WTC11 (cell line): ENCODE measurements around the gene COL4A1. TPM values are rescaled to one million over a fixed set of nuclear protein-coding genes. Genes with fewer than 3 reads are reported as not detected.

ENCODE experiments used
- ATAC-seq: fragments of 200-7000 bp; cut with Tn5 transposase; 2 replicates; pipeline ENCODE4 v1.10.0; 2021; ENCODE audit warnings: mild to moderate bottlenecking, moderate library complexity
- CTCF ChIA-PET: fragments of 300-600 bp; sonication (Branson Sonifier 250); formaldehyde crosslinking; loops from one replicate; lab custom pipeline; 2021; ENCODE audit warnings: antibody characterized with exemption; lab: Charles Lee
- POLR2A ChIA-PET: fragments of 350-600 bp; sonication (Branson Sonifier 250); formaldehyde crosslinking; loops from one replicate; lab custom pipeline; 2021; ENCODE audit warnings: antibody characterized with exemption; lab: Charles Lee
- DNase-seq: peaks from one replicate; pipeline ENCODE4 v3.0.0; 2021; ENCODE audit warnings: low spot score
- H3K27ac Mint-ChIP-seq: 2 replicates; pipeline ENCODE4 v1.8.0; 2021; ENCODE audit warnings: mixed read lengths
- H3K27me3 Mint-ChIP-seq: 2 replicates; pipeline ENCODE4 v1.8.0; 2021; ENCODE audit warnings: low read depth, mild to moderate bottlenecking, moderate library complexity, mixed read lengths
- H3K36me3 Mint-ChIP-seq: 2 replicates; pipeline ENCODE4 v1.8.0; 2021; ENCODE audit warnings: mixed read lengths
- H3K4me1 Mint-ChIP-seq: 2 replicates; pipeline ENCODE4 v1.8.0; 2022; ENCODE audit warnings: mixed read lengths
- H3K4me3 Mint-ChIP-seq: 2 replicates; pipeline ENCODE4 v1.8.0; 2021; ENCODE audit warnings: mild to moderate bottlenecking, moderate library complexity, mixed read lengths
- H3K9me3 Mint-ChIP-seq: 2 replicates; pipeline ENCODE4 v1.8.0; 2021; ENCODE audit warnings: mixed read lengths
- AFF4 ChIP-seq: sonication (generic); formaldehyde crosslinking; IDR thresholded peaks from 2 replicates; pipeline ENCODE4 v1.8.1; 2023; ENCODE audit warnings: mild to moderate bottlenecking, missing genetic modification reagents, borderline replicate concordance
- ATF1 ChIP-seq: sonication (generic); formaldehyde crosslinking; IDR thresholded peaks from 2 replicates; pipeline ENCODE4 v1.8.1; 2023; ENCODE audit warnings: mild to moderate bottlenecking, moderate library complexity, missing genetic modification reagents
- CREB1 ChIP-seq: sonication (generic); formaldehyde crosslinking; IDR thresholded peaks from 2 replicates; pipeline ENCODE4 v1.8.0; 2023; ENCODE audit warnings: mild to moderate bottlenecking, missing genetic modification reagents
- JAZF1 ChIP-seq: fragments of 250-450 bp; sonication (Bioruptor Pico); IDR thresholded peaks from 2 replicates; pipeline ENCODE4 v1.9.0; 2021; ENCODE audit warnings: moderate library complexity, mild to moderate bottlenecking, inconsistent platforms
- MYBL2 ChIP-seq: sonication (generic); formaldehyde crosslinking; IDR thresholded peaks from 2 replicates; pipeline ENCODE4 v1.8.1; 2023; ENCODE audit warnings: mild to moderate bottlenecking, moderate library complexity, missing genetic modification reagents
- NFATC4 ChIP-seq: fragments of 250-450 bp; sonication (Bioruptor Pico); IDR thresholded peaks from 2 replicates; pipeline ENCODE4 v1.9.0; 2021; ENCODE audit warnings: mild to moderate bottlenecking
- NFYB ChIP-seq: sonication (generic); formaldehyde crosslinking; conservative IDR thresholded peaks from 2 replicates; pipeline ENCODE4 v1.8.0; 2022; ENCODE audit warnings: low read depth, missing genetic modification reagents
- NR1H2 ChIP-seq: sonication (generic); formaldehyde crosslinking; IDR thresholded peaks from 2 replicates; pipeline ENCODE4 v1.9.0; 2021; ENCODE audit warnings: mild to moderate bottlenecking, moderate library complexity, missing genetic modification reagents
- NR2C2 ChIP-seq: sonication (generic); formaldehyde crosslinking; IDR thresholded peaks from 2 replicates; pipeline ENCODE4 v1.8.0; 2022; ENCODE audit warnings: mild to moderate bottlenecking, missing genetic modification reagents
- NR3C1 ChIP-seq: sonication (generic); formaldehyde crosslinking; conservative IDR thresholded peaks from 2 replicates; pipeline ENCODE4 v1.8.1; 2023; ENCODE audit warnings: low read depth, mild to moderate bottlenecking, missing genetic modification reagents
- STAT6 ChIP-seq: sonication (generic); formaldehyde crosslinking; conservative IDR thresholded peaks from 2 replicates; pipeline ENCODE4 v1.8.1; 2023; ENCODE audit warnings: mild to moderate bottlenecking, low read depth, missing genetic modification reagents, moderate library complexity
- TCF7 ChIP-seq: sonication (generic); formaldehyde crosslinking; IDR thresholded peaks from 2 replicates; pipeline ENCODE4 v1.8.0; 2022; ENCODE audit warnings: mild to moderate bottlenecking, low read depth, missing genetic modification reagents, moderate library complexity
- ZNF138 ChIP-seq: sonication (generic); formaldehyde crosslinking; conservative IDR thresholded peaks from 2 replicates; pipeline ENCODE4 v1.8.1; 2022; ENCODE audit warnings: mild to moderate bottlenecking, moderate library complexity, missing genetic modification reagents
- total RNA-seq: library from RNA; stranded (reverse); gene quantifications from 3 replicates; pipeline ENCODE4 v1.2.3, GENCODE V29; 2021
- TF ChIP-seq, protein P1 (sequence below): sonication (generic); formaldehyde crosslinking; IDR thresholded peaks from 2 replicates; pipeline ENCODE4 v1.8.0; 2022; ENCODE audit warnings: mild to moderate bottlenecking, missing genetic modification reagents
- TF ChIP-seq, protein P2 (sequence below): sonication (generic); formaldehyde crosslinking; IDR thresholded peaks from 2 replicates; pipeline ENCODE4 v1.8.0; 2022; ENCODE audit warnings: mild to moderate bottlenecking, missing genetic modification reagents
- TF ChIP-seq, protein P3 (sequence below): sonication (generic); formaldehyde crosslinking; IDR thresholded peaks from 2 replicates; pipeline ENCODE4 v1.8.1; 2023; ENCODE audit warnings: mild to moderate bottlenecking, missing genetic modification reagents

The COL4A1 gene
- total RNA-seq, 1 experiment from 2014 or later = 89.6 TPM

GRCh38 chr13:110197471-110197870 is 109.5 kb downstream of the COL4A1 start:
- TF ChIP-seq, protein P1, sequence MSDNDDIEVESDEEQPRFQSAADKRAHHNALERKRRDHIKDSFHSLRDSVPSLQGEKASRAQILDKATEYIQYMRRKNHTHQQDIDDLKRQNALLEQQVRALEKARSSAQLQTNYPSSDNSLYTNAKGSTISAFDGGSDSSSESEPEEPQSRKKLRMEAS (CRISPR knock-in tag) = no peak
- TF ChIP-seq JAZF1 (CRISPR knock-in tag) (no peak), STAT6 (no peak), TCF7 (CRISPR knock-in tag) (no peak), MYBL2 (CRISPR knock-in tag) (no peak), NR3C1 (CRISPR knock-in tag) (no peak)
- TF ChIP-seq, protein P2, sequence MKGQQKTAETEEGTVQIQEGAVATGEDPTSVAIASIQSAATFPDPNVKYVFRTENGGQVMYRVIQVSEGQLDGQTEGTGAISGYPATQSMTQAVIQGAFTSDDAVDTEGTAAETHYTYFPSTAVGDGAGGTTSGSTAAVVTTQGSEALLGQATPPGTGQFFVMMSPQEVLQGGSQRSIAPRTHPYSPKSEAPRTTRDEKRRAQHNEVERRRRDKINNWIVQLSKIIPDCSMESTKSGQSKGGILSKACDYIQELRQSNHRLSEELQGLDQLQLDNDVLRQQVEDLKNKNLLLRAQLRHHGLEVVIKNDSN = no peak
- Mint-ChIP-seq H3K27me3 (no peaks in the 10 kb centered on the region), H3K9me3 (no peaks in the 10 kb centered on the region), H3K36me3 (peaks cover 4% of the 10 kb centered on the region), H3K4me1 (no peaks in the 10 kb centered on the region), H3K27ac (no peak overlapping the region; the same call in 1 of the 2 replicates), H3K4me3 (no peak overlapping the region)
- ATAC-seq (no peak), DNase-seq (no peak)
- ChIA-PET CTCF (no interaction called here), POLR2A (no interaction called here)

DNA sequence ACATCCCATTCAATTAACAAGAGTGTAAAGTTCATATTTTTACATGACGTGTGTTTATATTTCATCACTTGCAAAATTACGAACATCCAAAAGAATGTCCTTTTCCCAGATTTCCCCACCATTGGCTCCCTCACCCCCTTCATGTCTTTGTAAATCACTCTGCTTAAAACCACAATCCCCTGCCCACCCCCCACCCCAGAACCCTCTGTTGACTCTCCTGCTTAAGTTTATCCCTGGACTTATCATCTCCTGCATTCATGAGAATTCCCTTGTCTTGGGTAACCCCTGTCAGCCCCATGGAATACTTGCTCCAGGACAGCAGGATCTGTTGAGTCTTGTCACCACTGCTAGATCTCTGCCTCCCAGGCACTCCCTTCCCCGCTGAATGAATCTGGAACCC is 109.9 kb downstream of the COL4A1 start:
- Mint-ChIP-seq H3K9me3 (no peaks in the 10 kb centered on the region), H3K4me1 (no peaks in the 10 kb centered on the region), H3K27ac (no peak overlapping the region), H3K4me3 (no peak overlapping the region), H3K27me3 (no peaks in the 10 kb centered on the region), H3K36me3 (peaks cover 4% of the 10 kb centered on the region)
- TF ChIP-seq NR2C2 (CRISPR knock-in tag) = no peak
- TF ChIP-seq, protein P3, sequence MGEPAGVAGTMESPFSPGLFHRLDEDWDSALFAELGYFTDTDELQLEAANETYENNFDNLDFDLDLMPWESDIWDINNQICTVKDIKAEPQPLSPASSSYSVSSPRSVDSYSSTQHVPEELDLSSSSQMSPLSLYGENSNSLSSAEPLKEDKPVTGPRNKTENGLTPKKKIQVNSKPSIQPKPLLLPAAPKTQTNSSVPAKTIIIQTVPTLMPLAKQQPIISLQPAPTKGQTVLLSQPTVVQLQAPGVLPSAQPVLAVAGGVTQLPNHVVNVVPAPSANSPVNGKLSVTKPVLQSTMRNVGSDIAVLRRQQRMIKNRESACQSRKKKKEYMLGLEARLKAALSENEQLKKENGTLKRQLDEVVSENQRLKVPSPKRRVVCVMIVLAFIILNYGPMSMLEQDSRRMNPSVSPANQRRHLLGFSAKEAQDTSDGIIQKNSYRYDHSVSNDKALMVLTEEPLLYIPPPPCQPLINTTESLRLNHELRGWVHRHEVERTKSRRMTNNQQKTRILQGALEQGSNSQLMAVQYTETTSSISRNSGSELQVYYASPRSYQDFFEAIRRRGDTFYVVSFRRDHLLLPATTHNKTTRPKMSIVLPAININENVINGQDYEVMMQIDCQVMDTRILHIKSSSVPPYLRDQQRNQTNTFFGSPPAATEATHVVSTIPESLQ (CRISPR knock-in tag) = no peak
- no peak for TF ChIP-seq CREB1 (CRISPR knock-in tag)
- no peak for TF ChIP-seq ZNF138 (CRISPR knock-in tag)
- no peak for TF ChIP-seq NR1H2 (CRISPR knock-in tag)
- no peak for TF ChIP-seq AFF4 (CRISPR knock-in tag)
- TF ChIP-seq NFYB (CRISPR knock-in tag) = no peak
- TF ChIP-seq ATF1 (CRISPR knock-in tag) = no peak
- TF ChIP-seq NFATC4 (CRISPR knock-in tag) = no peak
- no peak for ATAC-seq
- no peak for DNase-seq
- ChIA-PET POLR2A (no interaction called here), CTCF (no interaction called here)
